ENCODE measurements around the gene ACBD6.

DNA sequence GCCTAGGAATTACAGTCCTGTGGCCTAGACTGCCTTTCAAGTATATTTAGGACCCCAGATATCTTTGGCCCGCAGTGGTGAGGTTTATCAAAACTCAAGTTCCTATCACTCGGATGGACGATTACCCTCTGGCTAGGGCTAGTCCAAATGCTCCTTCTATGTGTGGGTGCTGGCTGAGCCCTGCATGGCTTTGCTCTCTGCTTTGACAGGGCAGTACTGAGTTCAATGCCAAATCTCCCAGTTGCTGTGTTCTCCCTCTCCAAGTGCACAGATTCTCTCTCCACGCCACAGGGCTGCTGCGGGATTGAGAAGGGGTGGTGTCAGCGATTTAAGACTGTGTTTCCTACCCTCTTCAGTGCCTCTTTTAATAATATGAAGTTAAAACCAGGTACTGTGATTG lies 175.3 kb downstream of the ACBD6 start:
- TF ChIP-seq EZH2phosphoT487 (IDR thresholded peaks at IDR 0.05; ENCODE audit: insufficient read depth, low read depth) (no peak), EZH2 (IDR thresholded peaks at IDR 0.05; ENCODE audit: insufficient read depth, poor library complexity, severe bottlenecking) (no peak)

Measured in GM23248 (cell line).